A204.1 (cell line): ENCODE data around the gene STARD10.
"Not testable (repeated sequence)": the region's sequence is repeated elsewhere in the genome, so short reads cannot be mapped to it uniquely, and the experiment has no call there.

Experiments used
- FAIRE-seq: peaks from 2 replicates; lab custom pipeline; 2012; peaks lifted over from hg19 to GRCh38; lab: Jason Lieb, UNC

The STARD10 gene

DNA sequence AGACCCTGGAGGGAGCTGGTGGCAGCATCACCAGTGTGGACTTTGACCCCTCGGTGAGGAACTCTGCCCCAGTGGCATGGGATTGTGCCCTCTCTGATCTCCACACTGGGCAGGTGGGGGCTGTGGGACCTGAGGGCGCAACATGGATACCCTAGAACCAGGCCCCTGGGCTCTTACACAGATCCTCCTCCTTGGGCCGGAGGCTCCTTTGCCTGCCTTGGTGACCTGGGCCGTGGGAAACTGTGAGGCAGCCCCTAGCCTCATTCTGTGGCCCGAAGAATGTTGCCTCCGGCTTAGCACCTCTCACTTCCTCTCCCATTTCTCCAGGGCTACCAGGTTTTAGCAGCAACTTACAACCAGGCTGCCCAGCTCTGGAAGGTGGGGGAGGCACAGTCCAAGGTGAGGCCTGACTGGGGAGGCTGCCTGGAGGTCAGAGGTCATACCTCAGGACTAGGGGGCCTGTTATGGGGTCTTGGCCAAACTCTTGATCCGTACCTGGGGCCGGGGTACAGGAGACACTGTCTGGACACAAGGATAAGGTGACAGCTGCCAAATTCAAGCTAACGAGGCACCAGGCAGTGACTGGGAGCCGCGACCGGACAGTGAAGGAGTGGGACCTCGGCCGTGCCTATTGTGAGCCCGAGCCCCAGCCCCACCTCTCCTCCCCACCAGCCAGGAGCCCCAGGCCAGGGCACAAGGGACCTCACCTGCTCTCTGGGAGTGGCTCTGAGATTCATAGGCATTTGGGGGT, 32.5 kb upstream of the STARD10 start:
- no peak for FAIRE-seq

DNA sequence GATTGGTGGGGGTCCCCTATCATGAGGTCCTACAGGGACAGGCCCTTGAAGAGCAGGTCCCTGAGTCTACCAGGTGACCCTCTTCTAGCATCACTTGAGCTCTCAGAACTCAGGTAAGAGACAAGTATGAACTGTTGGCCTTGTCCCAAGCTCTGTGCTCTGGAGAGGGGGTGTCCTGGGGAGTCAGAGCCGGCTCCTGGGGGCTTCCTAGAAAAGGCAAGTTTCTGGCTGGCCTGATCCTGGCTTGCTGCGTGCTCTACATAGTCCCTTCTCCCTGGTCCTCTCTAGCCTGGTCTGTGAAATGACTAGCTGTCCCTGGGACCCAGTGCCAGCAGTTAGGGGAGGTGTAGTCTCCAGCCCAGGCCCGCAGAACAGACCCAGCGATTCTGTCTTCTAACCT, 31.8 kb upstream of the STARD10 start:
- no peak for FAIRE-seq

DNA sequence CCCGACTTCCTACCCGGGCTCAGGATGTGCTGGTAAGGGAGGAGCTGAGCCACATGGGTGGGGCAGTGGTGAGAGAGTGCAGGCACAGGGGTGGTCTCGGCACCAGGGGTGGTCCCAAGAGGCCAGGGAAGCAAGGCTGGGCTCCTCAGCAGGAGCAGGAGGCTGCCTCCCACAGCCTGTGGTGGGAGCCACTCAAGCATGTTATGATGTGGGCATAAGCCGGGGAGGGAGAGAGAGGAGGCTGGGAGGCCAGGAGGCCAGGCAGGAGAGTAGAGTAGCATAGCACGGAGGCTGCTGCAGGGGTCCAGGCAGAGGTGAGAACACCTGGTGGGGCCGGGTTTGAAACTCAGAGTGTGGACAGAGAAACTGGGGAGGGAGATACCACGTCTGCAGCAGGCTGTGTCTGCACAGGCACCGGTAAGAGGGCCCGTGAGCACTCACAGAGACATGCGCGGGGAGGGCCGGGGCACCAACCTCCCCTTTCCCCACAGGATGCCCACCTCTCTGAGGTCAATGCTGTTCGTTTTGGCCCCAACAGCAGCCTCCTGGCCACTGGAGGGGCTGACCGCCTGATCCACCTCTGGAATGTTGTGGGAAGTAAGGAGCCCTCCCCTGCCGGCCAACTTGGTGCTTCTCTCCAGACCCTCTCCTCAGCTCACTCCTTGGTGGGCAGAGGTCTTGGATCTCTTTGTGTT, 31.1 kb upstream of the STARD10 start:
- FAIRE-seq, result no peak

DNA sequence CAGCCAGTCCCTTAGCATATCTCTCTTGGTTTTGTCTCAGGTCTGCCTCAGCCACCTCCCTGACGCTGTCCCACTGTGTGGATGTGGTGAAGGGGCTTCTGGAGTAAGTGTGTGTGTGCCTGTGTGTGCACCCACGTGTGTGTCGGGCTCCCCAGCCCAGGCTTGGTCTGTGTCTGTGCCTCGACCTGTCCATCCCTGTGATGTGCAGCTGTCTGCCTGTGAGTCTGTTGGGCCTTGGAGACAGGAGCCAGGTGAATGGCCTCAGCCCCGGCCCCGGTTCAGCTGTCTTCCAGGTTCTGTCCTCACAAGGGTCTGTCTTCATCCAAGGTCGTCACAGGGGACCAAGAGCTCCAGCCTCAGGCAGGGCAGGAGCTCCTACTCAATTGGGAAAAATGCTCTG, 30.2 kb upstream of the STARD10 start:
- FAIRE-seq, result no peak

- no peak for FAIRE-seq
Observed at GRCh38 chr11:72823105-72823804, 29.4 kb upstream of the STARD10 start.

- FAIRE-seq, result no peak
Observed at GRCh38 chr11:72821920-72822799, 28.3 kb upstream of the STARD10 start.

DNA sequence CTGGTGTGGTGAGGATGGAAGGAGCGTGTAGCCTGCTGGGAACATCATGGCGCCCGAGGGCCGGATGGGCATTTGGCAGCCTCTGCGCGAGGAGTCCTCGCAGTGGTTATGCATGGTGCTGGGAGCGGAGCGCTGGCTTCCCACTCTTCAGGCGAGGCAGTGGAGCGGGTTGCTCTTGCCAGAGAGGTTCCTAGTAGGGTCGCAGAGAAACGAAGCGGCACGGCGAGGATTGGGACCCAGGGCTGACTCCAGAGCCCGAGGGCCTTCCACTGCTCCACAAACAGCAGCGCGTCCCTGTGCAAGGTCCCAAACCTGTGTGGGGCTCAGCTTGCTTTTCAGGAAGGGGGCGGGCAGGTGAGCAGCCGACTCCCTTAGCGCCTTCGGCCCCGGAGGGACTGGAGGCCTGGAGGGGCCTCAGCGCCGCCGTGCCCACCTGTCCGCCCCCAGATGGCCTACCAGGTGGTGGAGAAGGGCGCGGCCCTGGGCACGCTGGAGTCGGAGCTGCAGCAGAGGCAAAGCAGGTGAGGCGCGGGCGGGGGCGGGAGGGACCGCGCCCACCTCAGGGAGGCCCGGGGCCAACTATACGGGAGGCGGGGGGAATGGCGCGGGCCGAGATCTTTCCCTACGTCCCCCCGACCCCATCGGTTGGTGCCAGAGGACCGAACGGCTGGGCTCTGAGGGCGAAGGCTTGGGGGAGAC, 27.5 kb upstream of the STARD10 start:
- FAIRE-seq, result no peak

- no peak for FAIRE-seq
Observed at GRCh38 chr11:72820439-72821139, 26.7 kb upstream of the STARD10 start.

GRCh38 chr11:72818971-72819370, 25.1 kb upstream of the STARD10 start:
- FAIRE-seq, result no peak

GRCh38 chr11:72817966-72818365, 24.1 kb upstream of the STARD10 start:
- no peak for FAIRE-seq

- no peak for FAIRE-seq
Observed at GRCh38 chr11:72816404-72816990, 22.6 kb upstream of the STARD10 start.

- FAIRE-seq, result no peak
Observed at GRCh38 chr11:72815110-72815618, 21.3 kb upstream of the STARD10 start.

DNA sequence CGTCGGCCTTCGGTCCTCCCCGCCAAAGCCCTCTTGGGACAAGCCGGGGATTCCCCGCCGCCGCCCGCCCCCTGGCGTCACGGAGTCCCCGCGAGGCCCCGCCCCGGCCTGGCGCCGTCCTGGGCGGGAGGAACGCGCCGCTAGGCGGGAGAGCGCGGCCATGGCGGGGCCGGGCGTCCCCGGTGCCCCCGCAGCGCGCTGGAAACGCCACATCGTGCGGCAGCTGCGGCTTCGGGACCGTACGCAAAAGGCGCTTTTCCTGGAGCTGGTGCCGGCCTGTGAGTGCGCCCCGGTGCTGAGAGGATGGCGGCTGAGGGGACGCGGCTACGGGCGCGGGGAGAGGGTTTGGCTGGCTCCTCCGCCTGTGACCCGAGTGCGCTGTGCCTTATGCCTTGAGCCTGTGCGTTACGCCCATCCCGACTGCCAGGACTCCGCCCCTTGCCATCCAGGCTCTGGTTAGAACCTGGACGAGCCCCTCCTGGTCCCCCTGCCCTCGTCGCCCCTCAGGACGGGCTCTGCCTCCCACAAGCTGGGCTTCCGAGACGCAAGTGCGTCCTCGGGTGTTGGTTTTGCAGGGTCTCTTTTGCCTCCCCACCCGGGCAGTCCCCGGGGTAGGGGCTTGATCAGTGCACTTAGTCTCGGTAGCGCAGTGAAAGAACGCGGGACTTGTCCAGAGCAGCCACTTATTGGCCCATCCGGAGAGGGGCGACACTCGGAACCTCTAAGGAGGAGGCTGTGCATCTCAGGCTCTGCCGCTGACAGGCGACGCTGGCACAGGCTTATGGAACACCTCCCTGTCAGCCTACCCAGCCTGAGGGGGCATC, 20.7 kb upstream of the STARD10 start, which contains the start of gene ATG16L2:
Gene ATG16L2 (plus strand): TSS at position 126 of the 824 bp plus-strand sequence. CDS start 35 bp downstream, at position 161.
- no peak for FAIRE-seq

DNA sequence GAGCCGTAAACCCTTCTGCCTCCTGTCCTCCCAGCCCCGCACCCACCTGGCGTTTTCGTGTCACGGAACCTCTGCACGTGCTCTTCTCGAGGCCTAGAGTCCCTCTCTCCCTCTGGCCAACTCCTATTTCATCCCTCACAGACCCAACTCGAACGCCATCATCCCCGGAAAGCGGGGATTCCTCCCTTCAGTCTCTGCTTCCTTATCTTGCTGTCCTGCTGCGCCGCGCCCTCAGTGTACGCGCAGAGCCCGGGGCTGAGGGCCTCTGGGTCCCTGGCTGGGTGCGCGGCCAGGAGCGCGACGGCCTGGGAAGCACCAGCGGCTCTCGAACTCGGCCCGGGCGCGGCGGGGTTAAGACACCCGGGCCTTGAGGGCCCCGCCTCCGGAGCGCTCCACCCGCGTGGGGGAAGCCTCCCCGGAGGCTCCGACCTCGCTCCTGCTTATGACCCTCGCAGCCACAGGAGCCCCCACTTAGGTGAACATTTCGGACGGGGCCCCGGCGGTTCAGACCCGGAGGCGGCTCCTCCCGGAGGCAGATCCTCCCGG, 20.0 kb upstream of the STARD10 start:
- no peak for FAIRE-seq

DNA sequence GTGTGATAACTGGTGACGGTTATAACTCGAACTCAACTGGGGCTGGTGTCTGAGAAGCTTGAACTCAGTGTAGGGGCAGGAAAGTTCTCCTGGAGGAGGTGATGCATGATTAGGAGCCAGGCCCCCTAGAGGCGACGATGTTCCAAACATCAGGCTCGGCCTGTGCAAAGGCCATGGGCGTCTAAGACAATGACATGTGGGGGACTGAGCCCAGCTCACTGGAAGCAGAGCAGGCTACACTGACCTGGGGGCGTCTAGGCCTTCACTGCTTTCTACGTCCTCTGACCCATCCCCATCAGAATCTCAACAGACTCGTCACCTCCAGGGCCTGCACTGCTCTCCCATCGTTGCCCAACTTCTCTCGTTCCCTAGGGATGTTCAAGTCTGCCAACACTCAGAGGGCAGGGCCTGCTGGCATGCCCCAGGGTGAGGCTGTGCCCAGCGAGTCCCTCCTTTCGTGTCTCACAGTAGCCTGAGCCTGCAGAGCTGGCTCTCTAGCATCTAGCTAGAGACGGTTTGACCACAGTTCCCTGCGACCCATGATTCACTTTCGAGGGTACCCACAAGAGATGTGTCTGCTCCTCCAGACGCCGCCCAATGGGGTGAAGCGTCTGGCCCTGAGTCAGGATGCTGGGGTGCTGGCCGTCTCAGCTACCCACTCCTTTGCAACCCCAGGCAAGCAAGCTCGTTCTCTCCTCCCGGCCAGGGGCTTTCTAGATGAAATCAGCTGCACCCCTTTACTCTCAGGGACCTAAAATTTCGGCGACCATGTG, 19.3 kb upstream of the STARD10 start:
- no peak for FAIRE-seq

GRCh38 chr11:72812604-72812966, 18.7 kb upstream of the STARD10 start:
- no peak for FAIRE-seq

DNA sequence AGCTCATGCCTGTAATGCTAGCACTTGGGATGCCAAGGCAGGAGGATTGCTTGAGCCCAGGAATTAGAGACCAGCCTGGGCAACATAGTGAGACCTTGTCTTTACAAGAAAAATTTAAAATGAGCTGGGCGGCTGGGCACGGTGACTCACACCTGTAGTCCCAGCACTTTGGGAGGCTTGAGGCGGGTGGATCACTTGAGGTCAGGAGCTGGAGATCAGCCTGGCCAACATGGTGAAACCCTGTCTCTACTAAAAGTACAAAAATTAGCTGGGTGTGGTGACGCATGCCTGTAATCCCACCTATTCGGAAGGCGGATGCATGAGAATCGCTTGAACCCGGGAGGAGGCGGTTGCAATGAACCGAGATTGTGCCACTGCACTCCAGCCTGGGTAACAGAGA, 17.8 kb upstream of the STARD10 start:
- FAIRE-seq, result not testable (repeated sequence)

GRCh38 chr11:72808331-72808798, 14.5 kb upstream of the STARD10 start:
- FAIRE-seq, result no peak
